K562 (cell line): ENCODE measurements around the gene HCAR2. TPM values are rescaled to one million over a fixed set of nuclear protein-coding genes. Genes with fewer than 3 reads are reported as not detected.
"Not testable (repeated sequence)": the region's sequence is repeated elsewhere in the genome, so short reads cannot be mapped to it uniquely, and the experiment has no call there.

Source experiments
- ATAC-seq: fragments of 200-7000 bp; cut with Tn5 transposase; 3 replicates; pipeline ENCODE4 v1.9.1; 2020; ENCODE audit warnings: moderate library complexity
- Bru-seq: library from RNA; stranded (reverse); fragments of 400-500 nt; gene quantifications from one replicate; lab custom pipeline; 2021; lab: Mats Ljungman, UMichigan
- BruChase-seq, 2 experiments: library from RNA; stranded (reverse); fragments of 400-500 nt; gene quantifications; one replicate each; lab custom pipeline; 2021; lab: Mats Ljungman, UMichigan
- BruUV-seq: library from RNA; stranded (reverse); fragments of 400-500 nt; replicated peaks from 2 replicates; lab custom pipeline; 2021; lab: Mats Ljungman, UMichigan
- CTCF ChIA-PET: fragments of 300-600 bp; formaldehyde crosslinking; extraction: SDS; loops from one replicate; lab custom pipeline; 2021; ENCODE audit warnings: low intra/inter-chr PET ratio; lab: Yijun Ruan, JAX
- POLR2A ChIA-PET: fragments of 300-600, 350-650 bp; sonication (Branson Sonifier 250); formaldehyde crosslinking; extraction: SDS; loops from one replicate; lab custom pipeline; 2021; ENCODE audit warnings: antibody characterized with exemption, inconsistent platforms; lab: Yijun Ruan, JAX
- DNase-seq, 4 experiments: peaks; one replicate each; pipeline versions ENCODE4 v3.0.0 to v3.0.0-alpha.2; 2011 to 2018; ENCODE audit warnings: low spot score in 3 of 4, mixed read lengths in 3 of 4; ENCODE audit errors: extremely low read depth in 1 of 4
- FAIRE-seq: peaks from 2 replicates; lab custom pipeline; 2011; peaks lifted over from hg19 to GRCh38; lab: Jason Lieb, UNC
- H2AFZ ChIP-seq: 2 replicates; pipeline ENCODE4 v1.6.0; 2011; ENCODE audit warnings: low read depth, low read length, control low read depth, inconsistent platforms
- H3K27ac ChIP-seq: fragments of 200-600 bp; 3 replicates; pipeline ENCODE4 v1.8.0; 2011; ENCODE audit warnings: low read depth, mild to moderate bottlenecking, control low read depth, inconsistent platforms, low read length, moderate library complexity, mixed read lengths; ENCODE audit errors: extremely low read depth
- H3K27me3 ChIP-seq, 2 experiments: fragments of 300-600 bp in 1 of 2; 2 replicates in 1 of 2; 3 replicates in 1 of 2; pipeline versions ENCODE4 v1.6.0 to v1.8.0; 2011; ENCODE audit warnings: inconsistent platforms in 2 of 2, low read length in 2 of 2, mild to moderate bottlenecking in 1 of 2, mixed read lengths in 1 of 2, moderate library complexity in 1 of 2; ENCODE audit not compliant: control insufficient read depth in 2 of 2, insufficient read depth in 2 of 2
- H3K36me3 ChIP-seq: fragments of 300-600 bp; 3 replicates; pipeline ENCODE4 v1.8.0; 2011; ENCODE audit warnings: mild to moderate bottlenecking, low read length, inconsistent platforms; ENCODE audit not compliant: control insufficient read depth, insufficient read depth
- H3K4me1 ChIP-seq, 2 experiments: fragments of 200-600 bp in 1 of 2; replicated peaks in 1 of 2; 2 replicates in 1 of 2; 3 replicates in 1 of 2; pipeline versions ENCODE4 v1.5.1 to v1.8.0; 2011; ENCODE audit warnings: inconsistent platforms in 2 of 2, low read length in 2 of 2, mild to moderate bottlenecking in 1 of 2, mixed read lengths in 1 of 2, moderate library complexity in 1 of 2; ENCODE audit not compliant: control insufficient read depth in 2 of 2, insufficient read depth in 2 of 2
- H3K4me2 ChIP-seq: 2 replicates; pipeline ENCODE4 v1.6.1; 2011; ENCODE audit warnings: low read length, control low read depth, inconsistent platforms, mixed read lengths; ENCODE audit not compliant: insufficient read depth
- H3K4me3 ChIP-seq: fragments of 200-600 bp; sonication (generic), shearing (Covaris generic); 2 replicates; pipeline ENCODE4 v1.5.1; 2016; ENCODE audit warnings: control low read depth, inconsistent platforms
- H3K79me2 ChIP-seq: fragments of 200-600 bp; 3 replicates; pipeline ENCODE4 v1.8.0; 2011; ENCODE audit warnings: low read length, inconsistent platforms; ENCODE audit not compliant: control insufficient read depth, insufficient read depth
- H3K9ac ChIP-seq, 2 experiments: 2 replicates each; pipeline versions ENCODE4 v1.6.0 to v1.6.1; 2011; ENCODE audit warnings: low read depth in 2 of 2, low read length in 2 of 2, control low read depth in 1 of 2, inconsistent platforms in 1 of 2, mild to moderate bottlenecking in 1 of 2, mixed read lengths in 1 of 2; ENCODE audit not compliant: insufficient read depth in 1 of 2
- H3K9me1 ChIP-seq: one replicate; pipeline ENCODE4 v1.6.0; 2011; ENCODE audit warnings: inconsistent platforms, mild to moderate bottlenecking, low read length, moderate library complexity; ENCODE audit not compliant: control insufficient read depth, insufficient read depth
- H3K9me3 ChIP-seq: replicated peaks from 2 replicates; pipeline ENCODE4 v1.5.1; 2011; ENCODE audit warnings: low read depth, low read length, inconsistent platforms; ENCODE audit not compliant: control insufficient read depth, insufficient read depth
- H4K20me1 ChIP-seq: replicated peaks from 2 replicates; pipeline ENCODE4 v1.6.1; 2011; ENCODE audit warnings: low read length, inconsistent platforms, mixed read lengths; ENCODE audit not compliant: control insufficient read depth, insufficient read depth
- WGBS: fragments of 100-300 bp; shearing (Covaris generic); methylation state at CpG from one replicate; pipeline ENCODE4 v1.1.6; 2016; ENCODE audit warnings: low coverage, mixed read lengths; ENCODE audit not compliant: insufficient coverage; ENCODE audit errors: missing lambda C conversion rate; 5-methylcytosine and 5-hydroxymethylcytosine counted together
- in situ Hi-C: fragments of 300-500 bp; cut with MboI; formaldehyde crosslinking; loops from 4 replicates; pipeline ENCODE4 v1.15.0; 2018; ENCODE audit warnings: inconsistent platforms, mixed read lengths
- intact Hi-C: fragments of 100-400 bp; cut with micrococcal nuclease; formaldehyde crosslinking; loops from 2 replicates; pipeline ENCODE4 v1.14.2; 2022
- long read RNA-seq, 3 experiments: library from polyadenylated mRNA in 2 of 3; library from RNA in 1 of 3; unstranded in 2 of 3; stranded (forward) in 1 of 3; transcript quantifications; one replicate each; pipeline ENCODE4 v2.0.0, GENCODE V29; 2019 to 2022
- polyA minus RNA-seq, 3 experiments: library from RNA; depleted of rRNA, polyadenylated mRNA; stranded (reverse); fragments of >200 nt; gene quantifications; 2 replicates each; pipeline ENCODE4 v1.2.3, GENCODE V29; 2011
- polyA plus RNA-seq, 8 experiments: library from polyadenylated mRNA; depleted of rRNA in 4 of 8; stranded (reverse) in 5 of 8; unstranded in 3 of 8; fragments of >200 nt; fragmentation: Nextera tagmentation in 2 of 8; fragmentation: Illumina TruSeq in 1 of 8; extraction: Ambion mirVana in 2 of 8; extraction: Trizol in 1 of 8; gene quantifications; 2 replicates each; pipeline versions ENCODE4 v1.2.1 to v1.2.3, GENCODE V29; 2011 to 2014; ENCODE audit warnings: inconsistent platforms in 1 of 8, missing spikeins in 1 of 8
- total RNA-seq, 7 experiments: library from RNA; depleted of rRNA in 6 of 7; stranded (reverse); fragments of >200 nt in 6 of 7; fragmentation: Illumina TruSeq in 2 of 7; extraction: Trizol in 2 of 7; gene quantifications; 2 replicates each; pipeline versions ENCODE4 v1.2.1 to v1.2.3, GENCODE V29; 2011 to 2021; ENCODE audit warnings: low replicate concordance in 1 of 7

HCAR2 gene
- not detected in 2 replicates for total RNA-seq (2011; cell fraction: chromatin; rRNA removed; ENCODE audit: low replicate concordance)
- not detected in 2 replicates for total RNA-seq (2011; cell fraction: nucleolus; rRNA removed)
- not detected in 2 replicates for total RNA-seq (2011; cell fraction: nucleoplasm; rRNA removed)
- total RNA-seq (2014; rRNA removed) (not detected in 2 replicates), total RNA-seq (2014; rRNA removed; fragmentation: Illumina TruSeq; extraction: Trizol) (not detected in 2 replicates), total RNA-seq (2015; rRNA removed; fragmentation: Illumina TruSeq; extraction: Trizol) (not detected in 2 replicates), total RNA-seq (2021) (not detected in 2 replicates), polyA plus RNA-seq (2011; rRNA removed) (not detected in 2 replicates), polyA plus RNA-seq (2014; fragmentation: Illumina TruSeq; extraction: Trizol) (not detected in 2 replicates), polyA plus RNA-seq (2014; fragmentation: Nextera tagmentation; extraction: Ambion mirVana) (not detected), polyA plus RNA-seq (2014; rRNA removed) (not detected in 2 replicates), polyA minus RNA-seq (2011; rRNA and poly(A)+ RNA removed) (not detected in 2 replicates), Bru-seq, nascent RNA (not detected), BruChase-seq, experiment 1, labeled RNA remaining after a 2-hour chase (not detected), BruChase-seq, experiment 2, labeled RNA remaining after a 6-hour chase (not detected)
- not detected in 2 replicates for polyA plus RNA-seq (2011; cell fraction: cytosol; rRNA removed)
- not detected in 2 replicates for polyA plus RNA-seq (2011; cell fraction: nucleus; rRNA removed)
- polyA plus RNA-seq (2012) = not detected in 2 replicates
- not detected in 2 replicates for polyA minus RNA-seq (2011; cell fraction: cytosol; rRNA and poly(A)+ RNA removed)
- polyA minus RNA-seq (2011; cell fraction: nucleus; rRNA and poly(A)+ RNA removed) = not detected in 2 replicates
- long read RNA-seq, experiment 1 = 0 reads
- long read RNA-seq, experiment 2 = 0 reads
- long read RNA-seq, experiment 3 = 0 reads

GRCh38 chr12:122702890-122703611, at the start of gene HCAR2:
Gene HCAR2 (minus strand): TSS chr12:122703357. CDS start chr12:122703283, 74 bp downstream.
- BruUV-seq, in situ Hi-C loops, H3K79me2 ChIP-seq, intact Hi-C loops, H3K9ac ChIP-seq, H3K27ac ChIP-seq, DNase-seq, POLR2A ChIA-PET, H4K20me1 ChIP-seq, ATAC-seq, H2AFZ ChIP-seq, H3K9me1 ChIP-seq, FAIRE-seq, H3K4me1 ChIP-seq, H3K36me3 ChIP-seq, CTCF ChIA-PET, H3K4me2 ChIP-seq, H3K4me3 ChIP-seq, H3K9me3 ChIP-seq: not testable (repeated sequence)
- WGBS = 11% methylated on average over 22 of the region's 22 CpGs
- H3K27me3 ChIP-seq = peaks cover 14 to 18% of the 10 kb centered on the region in 2 experiments
